Mesendoderm (in vitro differentiated cells): ENCODE measurements around the gene GCM1.

Experiments
- DNase-seq: peaks from one replicate; pipeline ENCODE4 v3.0.0; 2013
- H2AK5ac ChIP-seq: 2 replicates; pipeline ENCODE4 v1.6.1; 2013; ENCODE audit warnings: low read length, inconsistent platforms
- H2BK120ac ChIP-seq: 2 replicates; pipeline ENCODE4 v1.6.1; 2013; ENCODE audit warnings: low read depth, mild to moderate bottlenecking, low read length, moderate library complexity, mixed read lengths
- H2BK15ac ChIP-seq: replicated peaks from 2 replicates; pipeline ENCODE4 v1.6.1; 2013; ENCODE audit warnings: low read depth, mild to moderate bottlenecking, moderate library complexity
- H2BK5ac ChIP-seq: 2 replicates; pipeline ENCODE4 v1.6.1; 2013; ENCODE audit warnings: low read length, inconsistent platforms
- H3K18ac ChIP-seq: 2 replicates; pipeline ENCODE4 v1.6.1; 2013; ENCODE audit warnings: mild to moderate bottlenecking, low read length, mixed read lengths
- H3K23ac ChIP-seq: one replicate; pipeline ENCODE4 v1.6.1; 2013; ENCODE audit warnings: low read length
- H3K27ac ChIP-seq: 2 replicates; pipeline ENCODE4 v1.5.1; 2013; ENCODE audit warnings: low read depth, mild to moderate bottlenecking, inconsistent platforms, low read length, moderate library complexity
- H3K27me3 ChIP-seq: 2 replicates; pipeline ENCODE4 v1.6.1; 2013; ENCODE audit warnings: low read length, control low read depth, mild to moderate bottlenecking, inconsistent platforms; ENCODE audit not compliant: insufficient read depth, poor library complexity
- H3K36me3 ChIP-seq: 2 replicates; pipeline ENCODE4 v1.6.1; 2013; ENCODE audit warnings: low read length, inconsistent platforms; ENCODE audit not compliant: control insufficient read depth, insufficient read depth
- H3K4ac ChIP-seq: one replicate; pipeline ENCODE4 v1.6.1; 2013; ENCODE audit warnings: low read depth, mild to moderate bottlenecking, low read length, moderate library complexity
- H3K4me1 ChIP-seq: 2 replicates; pipeline ENCODE4 v1.6.1; 2013; ENCODE audit warnings: low read depth, low read length, inconsistent platforms; ENCODE audit not compliant: control insufficient read depth
- H3K4me2 ChIP-seq: 2 replicates; pipeline ENCODE4 v1.6.1; 2013; ENCODE audit warnings: low read length
- H3K4me3 ChIP-seq: 2 replicates; pipeline ENCODE4 v1.5.1; 2013; ENCODE audit warnings: mild to moderate bottlenecking, low read length
- H3K56ac ChIP-seq: one replicate; pipeline ENCODE4 v1.6.1; 2013; ENCODE audit warnings: low read length
- H3K79me1 ChIP-seq: 2 replicates; pipeline ENCODE4 v1.6.1; 2013; ENCODE audit warnings: low read length, inconsistent platforms
- H3K79me2 ChIP-seq: 2 replicates; pipeline ENCODE4 v1.6.1; 2013; ENCODE audit warnings: mild to moderate bottlenecking, low read length; ENCODE audit not compliant: control insufficient read depth, insufficient read depth
- H3K9ac ChIP-seq: 2 replicates; pipeline ENCODE4 v1.6.1; 2013; ENCODE audit warnings: low read length, inconsistent platforms
- H4K5ac ChIP-seq: one replicate; pipeline ENCODE4 v1.6.1; 2013; ENCODE audit warnings: low read length
- H4K8ac ChIP-seq: one replicate; pipeline ENCODE4 v1.6.1; 2013; ENCODE audit warnings: low read depth, mild to moderate bottlenecking, control low read depth, low read length, moderate library complexity
- WGBS: extraction: QIAGEN DNeasy Blood & Tissue Kit; methylation state at CpG from one replicate; pipeline ENCODE4 v1.1.7; 2013; ENCODE audit warnings: low lambda C conversion rate, missing lambda C conversion rate; ENCODE audit not compliant: insufficient coverage; ENCODE audit errors: extremely low coverage; 5-methylcytosine and 5-hydroxymethylcytosine counted together

The GCM1 gene

GRCh38 chr6:53171605-53172467 lies 23.2 kb upstream of the GCM1 start:
- no peak overlapping the region for H2BK120ac ChIP-seq
- no peak overlapping the region for H3K23ac ChIP-seq
- no peaks in the 10 kb centered on the region for H3K36me3 ChIP-seq
- no CpG with 5 or more reads among the region's 20 CpGs for WGBS
- no peak overlapping the region for H3K56ac ChIP-seq
- peak; percentile 72 for DNase-seq
- no peaks in the 10 kb centered on the region for H3K79me2 ChIP-seq
- H3K27ac ChIP-seq: no peak overlapping the region
- H3K18ac ChIP-seq: no peak overlapping the region
- no peak overlapping the region for H2BK5ac ChIP-seq
- no peak overlapping the region for H3K4me2 ChIP-seq
- H3K4me1 ChIP-seq: no peaks in the 10 kb centered on the region
- H3K27me3 ChIP-seq: no peaks in the 10 kb centered on the region
- no peak overlapping the region for H2BK15ac ChIP-seq
- no peak overlapping the region for H4K8ac ChIP-seq
- H3K79me1 ChIP-seq: no peaks in the 10 kb centered on the region
- no peak overlapping the region for H3K4ac ChIP-seq
- no peak overlapping the region for H3K9ac ChIP-seq
- no peak overlapping the region for H3K4me3 ChIP-seq
- H2AK5ac ChIP-seq: no peak overlapping the region
- H4K5ac ChIP-seq: no peak overlapping the region

GRCh38 chr6:53168516-53169267 lies 20.1 kb upstream of the GCM1 start:
- Histone ChIP-seq H4K8ac (no peak overlapping the region), H3K23ac (no peak overlapping the region), H3K4me1 (no peaks in the 10 kb centered on the region), H3K36me3 (no peaks in the 10 kb centered on the region), H3K79me1 (no peaks in the 10 kb centered on the region), H2BK5ac (no peak overlapping the region), H3K4me3 (no peak overlapping the region), H3K9ac (no peak overlapping the region), H2BK120ac (no peak overlapping the region), H4K5ac (no peak overlapping the region), H3K4me2 (no peak overlapping the region), H3K56ac (no peak overlapping the region), H3K18ac (no peak overlapping the region), H3K27ac (no peak overlapping the region), H3K4ac (no peak overlapping the region), H3K27me3 (no peaks in the 10 kb centered on the region), H2BK15ac (no peak overlapping the region), H3K79me2 (no peaks in the 10 kb centered on the region), H2AK5ac (no peak overlapping the region)
- no CpG with 5 or more reads among the region's 4 CpGs for WGBS
- DNase-seq: no peak

DNA sequence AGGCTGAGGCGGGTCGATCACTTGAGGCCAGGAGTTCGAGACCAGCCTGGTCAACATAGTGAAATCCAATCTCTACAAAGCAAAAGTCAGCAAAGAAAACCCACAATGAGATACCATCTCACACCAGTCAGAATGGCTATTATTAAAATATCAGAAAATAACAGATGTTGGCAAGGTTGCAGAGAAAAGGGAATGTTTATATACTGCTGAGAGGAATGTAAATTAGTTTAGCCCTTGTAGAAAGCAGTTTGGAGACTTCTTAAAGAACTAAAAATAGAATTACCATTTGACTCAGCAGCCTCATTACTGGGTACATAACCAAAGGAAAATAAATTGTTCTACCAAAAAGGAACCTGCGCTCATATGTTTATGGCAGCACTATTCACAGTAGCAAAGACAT lies 16.7 kb upstream of the GCM1 start:
- H3K4ac ChIP-seq: no peak overlapping the region
- DNase-seq: no peak
- no peak overlapping the region for H4K5ac ChIP-seq
- no peak overlapping the region for H2BK5ac ChIP-seq
- H3K27ac ChIP-seq: no peak overlapping the region
- no peak overlapping the region for H3K18ac ChIP-seq
- H3K56ac ChIP-seq: no peak overlapping the region
- no peaks in the 10 kb centered on the region for H3K36me3 ChIP-seq
- H2BK15ac ChIP-seq: no peak overlapping the region
- H3K23ac ChIP-seq: no peak overlapping the region
- no peak overlapping the region for H3K4me3 ChIP-seq
- no CpG with 5 or more reads among the region's 4 CpGs for WGBS
- H3K27me3 ChIP-seq: no peaks in the 10 kb centered on the region
- no peaks in the 10 kb centered on the region for H3K79me2 ChIP-seq
- H3K4me1 ChIP-seq: no peaks in the 10 kb centered on the region
- no peak overlapping the region for H3K9ac ChIP-seq
- no peak overlapping the region for H3K4me2 ChIP-seq
- H4K8ac ChIP-seq: no peak overlapping the region
- H3K79me1 ChIP-seq: no peaks in the 10 kb centered on the region
- H2BK120ac ChIP-seq: no peak overlapping the region
- H2AK5ac ChIP-seq: no peak overlapping the region

GRCh38 chr6:53162606-53163005 lies 14.0 kb upstream of the GCM1 start:
- Histone ChIP-seq H3K79me2 (no peaks in the 10 kb centered on the region), H3K27me3 (no peaks in the 10 kb centered on the region), H3K56ac (no peak overlapping the region), H3K23ac (no peak overlapping the region), H3K4me2 (no peak overlapping the region), H3K4me3 (no peak overlapping the region), H3K27ac (no peak overlapping the region), H2AK5ac (no peak overlapping the region), H2BK5ac (no peak overlapping the region), H4K8ac (no peak overlapping the region), H3K79me1 (no peaks in the 10 kb centered on the region), H3K36me3 (no peaks in the 10 kb centered on the region), H4K5ac (no peak overlapping the region), H2BK120ac (no peak overlapping the region), H3K18ac (no peak overlapping the region), H3K9ac (no peak overlapping the region), H3K4me1 (no peaks in the 10 kb centered on the region), H3K4ac (no peak overlapping the region), H2BK15ac (no peak overlapping the region)
- DNase-seq: no peak
- WGBS: no CpG with 5 or more reads among the region's 1 CpG

DNA sequence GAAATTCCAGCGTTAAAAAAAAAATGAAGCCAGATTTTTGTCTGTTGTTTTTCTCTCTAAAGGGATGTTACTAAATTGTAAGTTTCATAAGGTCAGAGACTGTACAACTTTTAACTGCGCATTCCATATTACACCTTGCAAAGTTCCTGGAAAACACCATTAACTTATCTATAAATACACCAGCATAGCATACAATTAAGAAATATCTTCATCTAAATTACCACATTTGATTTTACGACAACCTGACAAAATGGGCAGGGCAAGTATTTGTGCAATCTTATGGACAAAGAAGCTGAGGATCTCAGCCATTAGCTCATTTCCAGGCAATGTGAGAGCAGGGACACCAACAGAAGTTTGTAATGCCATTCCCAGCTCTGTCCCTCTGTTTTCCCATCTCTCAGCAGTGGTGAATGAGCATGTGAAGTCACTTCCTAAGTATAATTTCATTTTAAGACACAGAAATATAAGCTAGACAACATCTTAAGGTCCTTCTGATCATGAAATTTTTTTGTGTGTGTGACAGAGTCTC lies 12.9 kb upstream of the GCM1 start:
- Histone ChIP-seq H2BK5ac (no peak overlapping the region), H4K5ac (no peak overlapping the region), H2AK5ac (no peak overlapping the region), H3K79me1 (no peaks in the 10 kb centered on the region), H3K4ac (no peak overlapping the region), H3K4me3 (no peak overlapping the region), H3K27me3 (no peaks in the 10 kb centered on the region), H4K8ac (no peak overlapping the region), H3K4me2 (no peak overlapping the region), H3K9ac (no peak overlapping the region), H2BK120ac (no peak overlapping the region), H2BK15ac (no peak overlapping the region), H3K23ac (no peak overlapping the region), H3K36me3 (no peaks in the 10 kb centered on the region), H3K79me2 (no peaks in the 10 kb centered on the region), H3K56ac (no peak overlapping the region), H3K27ac (no peak overlapping the region), H3K4me1 (no peaks in the 10 kb centered on the region), H3K18ac (no peak overlapping the region)
- no CpG with 5 or more reads among the region's 3 CpGs for WGBS
- DNase-seq: no peak
